GM12801 (cell line): ENCODE measurements around the gene KIF26B.

Source experiments
- CTCF ChIP-seq: IDR thresholded peaks from one replicate; pipeline ENCODE4 v1.5.1; 2011; ENCODE audit warnings: control low read depth; ENCODE audit not compliant: insufficient read length; ENCODE audit errors: extremely low read depth

Gene KIF26B

GRCh38 chr1:245566952-245567351, 412.2 kb downstream of the KIF26B start:
- TF ChIP-seq CTCF: no peak

- no peak for TF ChIP-seq CTCF
Observed at GRCh38 chr1:245571815-245572294, 417.1 kb downstream of the KIF26B start.

GRCh38 chr1:245572709-245573108, 417.9 kb downstream of the KIF26B start:
- TF ChIP-seq CTCF: no peak

GRCh38 chr1:245575710-245576109, 420.9 kb downstream of the KIF26B start:
- no peak for TF ChIP-seq CTCF

- TF ChIP-seq CTCF: no peak
Observed at GRCh38 chr1:245576323-245576722, 421.5 kb downstream of the KIF26B start.

GRCh38 chr1:245577191-245578157, 422.7 kb downstream of the KIF26B start:
- no peak for TF ChIP-seq CTCF

- TF ChIP-seq CTCF: no peak
Observed at GRCh38 chr1:245578308-245578707, 423.5 kb downstream of the KIF26B start.
